Erythroblast (primary cell): Measurements from ENCODE around the gene RBM4B.

Experiments used
- GATA1 ChIP-seq: IDR thresholded peaks from 2 replicates; pipeline ENCODE4 v1.6.1; 2011; ENCODE audit warnings: low read depth, mild to moderate bottlenecking, control low read depth, low read length, moderate library complexity
- POLR2A ChIP-seq: IDR thresholded peaks from 2 replicates; pipeline ENCODE4 v1.6.1; 2011; ENCODE audit warnings: mild to moderate bottlenecking, low read length

DNA sequence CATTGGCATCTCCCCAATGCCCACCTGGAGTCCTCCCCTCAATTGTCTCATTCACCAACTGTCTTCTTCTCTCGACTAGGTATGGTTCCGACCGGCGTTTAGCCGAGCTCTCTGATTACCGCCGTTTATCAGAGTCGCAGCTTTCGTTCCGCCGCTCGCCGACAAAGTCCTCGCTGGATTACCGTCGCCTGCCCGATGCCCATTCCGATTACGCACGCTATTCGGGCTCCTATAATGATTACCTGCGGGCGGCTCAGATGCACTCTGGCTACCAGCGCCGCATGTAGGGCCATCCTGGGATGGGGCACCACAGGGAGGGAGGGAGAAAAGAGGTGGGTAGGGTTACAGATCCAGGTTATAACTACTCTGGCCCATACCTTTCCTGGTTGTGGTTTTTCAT is 51.3 kb downstream of the RBM4B start:
- TF ChIP-seq POLR2A (no peak), GATA1 (no peak)
